HepG2 (cell line): ENCODE measurements around the gene OCSTAMP. TPM values are rescaled to one million over a fixed set of nuclear protein-coding genes. Genes with fewer than 3 reads are reported as not detected.

Experiments
- AHR ChIP-seq: IDR thresholded peaks from 2 replicates; pipeline ENCODE4 v1.6.1; 2018; ENCODE audit warnings: missing genetic modification reagents, missing compliant biosample characterization
- ARID2 ChIP-seq: sonication (generic); formaldehyde crosslinking; IDR thresholded peaks from 2 replicates; pipeline ENCODE4 v1.8.1; 2022; ENCODE audit warnings: mild to moderate bottlenecking, missing genetic modification reagents, borderline replicate concordance
- CEBPB ChIP-seq: IDR thresholded peaks from 2 replicates; pipeline ENCODE4 v1.6.1; 2011; ENCODE audit warnings: low read depth, low read length, improper control_type of control experiment, borderline replicate concordance
- CENPX ChIP-seq: sonication (generic); formaldehyde crosslinking; IDR thresholded peaks from 2 replicates; pipeline ENCODE4 v1.9.0; 2021; ENCODE audit warnings: mild to moderate bottlenecking, missing genetic modification reagents, moderate library complexity
- CREB1 ChIP-seq, 2 experiments: fragments of 450-650 bp in 1 of 2; IDR thresholded peaks; 2 replicates each; pipeline ENCODE4 v1.6.1; 2016 to 2017; ENCODE audit warnings: control low read depth in 1 of 2, mild to moderate bottlenecking in 1 of 2, missing compliant biosample characterization in 1 of 2, missing genetic modification characterization in 1 of 2
- EHMT2 ChIP-seq: fragments of 200-600 bp; sonication (generic); IDR thresholded peaks from 2 replicates; pipeline ENCODE4 v1.7.0; 2017; ENCODE audit warnings: antibody characterized with exemption, low read depth, low read length, borderline replicate concordance
- ELF1 ChIP-seq: sonication (generic); formaldehyde crosslinking; IDR thresholded peaks from 2 replicates; pipeline ENCODE4 v1.4.0; 2020; ENCODE audit warnings: missing genetic modification reagents
- ELK4 ChIP-seq: sonication (generic); formaldehyde crosslinking; IDR thresholded peaks from 2 replicates; pipeline ENCODE4 v1.9.0; 2021; ENCODE audit warnings: missing genetic modification reagents, borderline replicate concordance
- FOXJ3 ChIP-seq: sonication (generic); formaldehyde crosslinking; IDR thresholded peaks from 2 replicates; pipeline ENCODE4 v1.4.0; 2020; ENCODE audit warnings: missing genetic modification reagents, mild to moderate bottlenecking, borderline replicate concordance
- HMG20A ChIP-seq: IDR thresholded peaks from 2 replicates; pipeline ENCODE4 v1.6.1; 2016; ENCODE audit warnings: borderline replicate concordance
- IRF2 ChIP-seq: IDR thresholded peaks from 2 replicates; pipeline ENCODE4 v1.6.1; 2018; ENCODE audit warnings: missing genetic modification reagents, missing compliant biosample characterization
- KDM4B ChIP-seq: sonication (generic); formaldehyde crosslinking; IDR thresholded peaks from 2 replicates; pipeline ENCODE4 v1.4.0; 2020; ENCODE audit warnings: missing genetic modification reagents
- MED8 ChIP-seq: sonication (generic); formaldehyde crosslinking; IDR thresholded peaks from 2 replicates; pipeline ENCODE4 v1.8.1; 2023; ENCODE audit warnings: mild to moderate bottlenecking, missing genetic modification reagents; ENCODE audit not compliant: insufficient replicate concordance
- MIER3 ChIP-seq: IDR thresholded peaks from 2 replicates; pipeline ENCODE4 v1.6.1; 2016; ENCODE audit warnings: missing compliant biosample characterization, borderline replicate concordance
- NFIC ChIP-seq: IDR thresholded peaks from 2 replicates; pipeline ENCODE4 v1.6.1; 2012; ENCODE audit warnings: mild to moderate bottlenecking, low read length, inconsistent platforms
- PHB2 ChIP-seq: fragments of 450-650 bp; IDR thresholded peaks from 2 replicates; pipeline ENCODE4 v1.6.1; 2018; ENCODE audit not compliant: partially characterized antibody
- TBX3 ChIP-seq: fragments of 450-650 bp; IDR thresholded peaks from 2 replicates; pipeline ENCODE4 v1.6.1; 2017; ENCODE audit warnings: antibody characterized with exemption, mild to moderate bottlenecking, inconsistent platforms, borderline replicate concordance
- TCF7 ChIP-seq: sonication (generic); IDR thresholded peaks from 2 replicates; pipeline ENCODE4 v1.6.1; 2016; ENCODE audit warnings: antibody characterized with exemption, low read depth
- ZBTB21 ChIP-seq: sonication (generic); formaldehyde crosslinking; IDR thresholded peaks from 2 replicates; pipeline ENCODE4 v1.4.0; 2020; ENCODE audit warnings: missing genetic modification reagents
- ZBTB7A ChIP-seq: sonication (generic); formaldehyde crosslinking; IDR thresholded peaks from 2 replicates; pipeline ENCODE4 v1.8.0; 2022; ENCODE audit warnings: mild to moderate bottlenecking, missing genetic modification reagents
- ZEB1 ChIP-seq: IDR thresholded peaks from 2 replicates; pipeline ENCODE4 v1.6.1; 2012; ENCODE audit warnings: mild to moderate bottlenecking, low read depth, inconsistent platforms; ENCODE audit not compliant: insufficient replicate concordance
- ZNF589 ChIP-seq: sonication (generic); formaldehyde crosslinking; conservative IDR thresholded peaks from 2 replicates; pipeline ENCODE4 v1.8.0; 2022; ENCODE audit warnings: mild to moderate bottlenecking, moderate library complexity, missing genetic modification reagents
- polyA plus RNA-seq, 8 experiments: library from polyadenylated mRNA; depleted of rRNA in 3 of 8; stranded (reverse) in 7 of 8; unstranded in 1 of 8; fragments of >200 nt; fragmentation: Illumina TruSeq in 4 of 8; extraction: Trizol in 4 of 8; gene quantifications; 2 replicates each; pipeline versions ENCODE4 v1.2.1 to v1.2.3, GENCODE V29; 2011 to 2016; ENCODE audit warnings: low read depth in 4 of 8, missing spikeins in 1 of 8, mixed read lengths in 1 of 8; ENCODE audit not compliant: insufficient read depth in 1 of 8
- total RNA-seq, 5 experiments: library from RNA; depleted of rRNA; stranded (reverse); fragments of >200 nt; fragmentation: Illumina TruSeq; extraction: Trizol; gene quantifications; 2 replicates each; pipeline ENCODE4 v1.2.3, GENCODE V29; 2016; ENCODE audit warnings: low read depth in 1 of 5
- TF ChIP-seq, protein P1 (sequence below): IDR thresholded peaks from 2 replicates; pipeline ENCODE4 v1.6.1; 2016; ENCODE audit warnings: mild to moderate bottlenecking
- TF ChIP-seq, protein P2 (sequence below): sonication (generic); formaldehyde crosslinking; IDR thresholded peaks from 2 replicates; pipeline ENCODE4 v1.5.0; 2020; ENCODE audit warnings: mild to moderate bottlenecking, missing genetic modification reagents, moderate library complexity

OCSTAMP gene
- total and polyA plus RNA-seq, 2 of the 13 experiments (the other 11 are each of a cell fraction or from before 2014, with no cell fraction given) = not detected

GRCh38 chr20:46564241-46564957 is 13.9 kb upstream of the OCSTAMP start (continued):
- TF ChIP-seq ELK4 (CRISPR knock-in tag) = no peak
- no peak for TF ChIP-seq ZNF589
- TF ChIP-seq ZBTB21 (CRISPR knock-in tag) = peak; percentile 94
- peak; percentile 67; the same call in 1 of the 2 replicates for TF ChIP-seq HMG20A (CRISPR knock-in tag)
- TF ChIP-seq CREB1 (IDR thresholded peaks at IDR 0.05) = peak; percentile 93
- TF ChIP-seq CREB1 (CRISPR knock-in tag; IDR thresholded peaks at IDR 0.05) = peak; percentile 94
- 0 out of 2 replicates have a peak, but pooled peaks have one; percentile 39 for TF ChIP-seq NFIC
- no peak for TF ChIP-seq KDM4B (CRISPR knock-in tag)
- peak; percentile 54; the same call in 1 of the 2 replicates for TF ChIP-seq EHMT2
- no peak for TF ChIP-seq ZBTB7A
- TF ChIP-seq CENPX (CRISPR knock-in tag) = no peak
- TF ChIP-seq ARID2 (CRISPR knock-in tag) = peak; percentile 55; the same call in 1 of the 2 replicates
- TF ChIP-seq MED8 = no peak
- peak; percentile 45; the same call in 1 of the 2 replicates for TF ChIP-seq MIER3 (CRISPR knock-in tag)
- TF ChIP-seq, protein P1, sequence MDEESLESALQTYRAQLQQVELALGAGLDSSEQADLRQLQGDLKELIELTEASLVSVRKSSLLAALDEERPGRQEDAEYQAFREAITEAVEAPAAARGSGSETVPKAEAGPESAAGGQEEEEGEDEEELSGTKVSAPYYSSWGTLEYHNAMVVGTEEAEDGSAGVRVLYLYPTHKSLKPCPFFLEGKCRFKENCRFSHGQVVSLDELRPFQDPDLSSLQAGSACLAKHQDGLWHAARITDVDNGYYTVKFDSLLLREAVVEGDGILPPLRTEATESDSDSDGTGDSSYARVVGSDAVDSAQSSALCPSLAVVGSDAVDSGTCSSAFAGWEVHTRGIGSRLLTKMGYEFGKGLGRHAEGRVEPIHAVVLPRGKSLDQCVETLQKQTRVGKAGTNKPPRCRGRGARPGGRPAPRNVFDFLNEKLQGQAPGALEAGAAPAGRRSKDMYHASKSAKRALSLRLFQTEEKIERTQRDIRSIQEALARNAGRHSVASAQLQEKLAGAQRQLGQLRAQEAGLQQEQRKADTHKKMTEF (CRISPR knock-in tag) = peak; percentile 44; the same call in 1 of the 2 replicates
- TF ChIP-seq, protein P2, sequence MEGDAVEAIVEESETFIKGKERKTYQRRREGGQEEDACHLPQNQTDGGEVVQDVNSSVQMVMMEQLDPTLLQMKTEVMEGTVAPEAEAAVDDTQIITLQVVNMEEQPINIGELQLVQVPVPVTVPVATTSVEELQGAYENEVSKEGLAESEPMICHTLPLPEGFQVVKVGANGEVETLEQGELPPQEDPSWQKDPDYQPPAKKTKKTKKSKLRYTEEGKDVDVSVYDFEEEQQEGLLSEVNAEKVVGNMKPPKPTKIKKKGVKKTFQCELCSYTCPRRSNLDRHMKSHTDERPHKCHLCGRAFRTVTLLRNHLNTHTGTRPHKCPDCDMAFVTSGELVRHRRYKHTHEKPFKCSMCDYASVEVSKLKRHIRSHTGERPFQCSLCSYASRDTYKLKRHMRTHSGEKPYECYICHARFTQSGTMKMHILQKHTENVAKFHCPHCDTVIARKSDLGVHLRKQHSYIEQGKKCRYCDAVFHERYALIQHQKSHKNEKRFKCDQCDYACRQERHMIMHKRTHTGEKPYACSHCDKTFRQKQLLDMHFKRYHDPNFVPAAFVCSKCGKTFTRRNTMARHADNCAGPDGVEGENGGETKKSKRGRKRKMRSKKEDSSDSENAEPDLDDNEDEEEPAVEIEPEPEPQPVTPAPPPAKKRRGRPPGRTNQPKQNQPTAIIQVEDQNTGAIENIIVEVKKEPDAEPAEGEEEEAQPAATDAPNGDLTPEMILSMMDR (CRISPR knock-in tag) = 0 out of 2 replicates have a peak, but pooled peaks have one; percentile 7
- TF ChIP-seq ZEB1 = peak; percentile 29
- TF ChIP-seq PHB2 = no peak
- TF ChIP-seq CEBPB = peak; percentile 86
- TF ChIP-seq FOXJ3 (CRISPR knock-in tag) = peak; percentile 19; the same call in 1 of the 2 replicates
- peak; percentile 33; the same call in 1 of the 2 replicates for TF ChIP-seq ELF1
- TF ChIP-seq TBX3 = no peak
- TF ChIP-seq TCF7 = 0 out of 2 replicates have a peak, but pooled peaks have one; percentile 21
- TF ChIP-seq AHR = no peak
- TF ChIP-seq IRF2 = no peak
